ENCODE data around the gene FOXN3. TPM values are rescaled to one million over a fixed set of nuclear protein-coding genes. Genes with fewer than 3 reads are reported as not detected.

Gene FOXN3, protein sequence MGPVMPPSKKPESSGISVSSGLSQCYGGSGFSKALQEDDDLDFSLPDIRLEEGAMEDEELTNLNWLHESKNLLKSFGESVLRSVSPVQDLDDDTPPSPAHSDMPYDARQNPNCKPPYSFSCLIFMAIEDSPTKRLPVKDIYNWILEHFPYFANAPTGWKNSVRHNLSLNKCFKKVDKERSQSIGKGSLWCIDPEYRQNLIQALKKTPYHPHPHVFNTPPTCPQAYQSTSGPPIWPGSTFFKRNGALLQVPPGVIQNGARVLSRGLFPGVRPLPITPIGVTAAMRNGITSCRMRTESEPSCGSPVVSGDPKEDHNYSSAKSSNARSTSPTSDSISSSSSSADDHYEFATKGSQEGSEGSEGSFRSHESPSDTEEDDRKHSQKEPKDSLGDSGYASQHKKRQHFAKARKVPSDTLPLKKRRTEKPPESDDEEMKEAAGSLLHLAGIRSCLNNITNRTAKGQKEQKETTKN
- polyA plus RNA-seq, result 12.5 and 17.1 TPM in 2 replicates

DNA sequence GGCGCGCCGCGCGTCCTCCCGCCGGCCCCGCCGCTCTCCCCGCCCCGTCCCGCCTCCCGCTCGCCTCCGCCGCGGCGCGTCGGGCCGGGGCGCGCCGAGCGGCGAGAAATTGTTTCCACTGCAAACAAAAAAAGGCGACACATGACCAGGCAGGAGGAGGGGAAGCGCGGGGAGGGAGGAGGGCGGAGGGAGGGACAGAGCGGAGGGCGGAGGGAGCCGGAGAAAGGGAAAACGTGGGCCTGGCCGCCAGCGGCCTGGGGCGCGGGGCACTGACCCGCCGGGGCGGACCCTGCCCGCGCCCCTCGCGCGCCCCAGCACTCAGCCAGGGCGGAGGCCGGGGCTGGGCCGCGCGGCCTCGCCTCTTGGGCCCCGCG lies at the start of gene FOXN3:
FOXN3 (minus strand) TSS at position 143 of the 374 bp plus-strand sequence. CDS start 4,757 bp downstream, outside the sequence.

All from Purkinje cell (primary cell).